HEK293T (cell line): Measurements from ENCODE around the gene RGS7BP.

ENCODE experiments used
- ELF4 ChIP-seq: fragments of 450-650 bp; IDR thresholded peaks from 2 replicates; pipeline ENCODE4 v1.6.1; 2017; ENCODE audit warnings: antibody characterized with exemption
- FOXA1 ChIP-seq: fragments of 450-650 bp; IDR thresholded peaks from 2 replicates; pipeline ENCODE4 v1.6.1; 2016; ENCODE audit warnings: mild to moderate bottlenecking
- FOXM1 ChIP-seq: fragments of 450-650 bp; IDR thresholded peaks from 2 replicates; pipeline ENCODE4 v1.6.1; 2017; ENCODE audit warnings: mild to moderate bottlenecking, borderline replicate concordance
- HDGF ChIP-seq: fragments of 450-650 bp; IDR thresholded peaks from 2 replicates; pipeline ENCODE4 v1.6.1; 2017; ENCODE audit warnings: antibody characterized with exemption, borderline replicate concordance
- LEF1 ChIP-seq: fragments of 450-650 bp; IDR thresholded peaks from 2 replicates; pipeline ENCODE4 v1.6.1; 2017; ENCODE audit warnings: mild to moderate bottlenecking, borderline replicate concordance

- TF ChIP-seq HDGF, result no peak
- no peak for TF ChIP-seq FOXM1
- TF ChIP-seq FOXA1, result no peak
- TF ChIP-seq ELF4, result no peak
- TF ChIP-seq LEF1, result no peak
Observed at GRCh38 chr5:64557911-64558310, 52.1 kb downstream of the RGS7BP start.
